SH-SY5Y (cell line): ENCODE data around the gene GMIP.

Experiments
- GATA2 ChIP-seq: IDR thresholded peaks from 2 replicates; pipeline ENCODE4 v1.6.1; 2011; ENCODE audit warnings: mild to moderate bottlenecking, low read depth, low read length
- GATA3 ChIP-seq: IDR thresholded peaks from 2 replicates; pipeline ENCODE4 v1.6.1; 2011; ENCODE audit warnings: low read depth, mild to moderate bottlenecking, low read length, moderate library complexity

GRCh38 chr19:19592690-19593089, 50.8 kb downstream of the GMIP start:
- TF ChIP-seq GATA3, result no peak
- TF ChIP-seq GATA2, result no peak
